H9 (cell line): Measurements from ENCODE around the gene FN1. TPM values are rescaled to one million over a fixed set of nuclear protein-coding genes. Genes with fewer than 3 reads are reported as not detected.

Experiments
- DNase-seq: peaks from one replicate; pipeline ENCODE4 v3.0.0-alpha.2; 2017
- H2AFZ ChIP-seq: one replicate; pipeline ENCODE4 v1.6.1; 2013; ENCODE audit warnings: mild to moderate bottlenecking, low read length, control low read depth, moderate library complexity
- H2AK5ac ChIP-seq: 2 replicates; pipeline ENCODE4 v1.6.1; 2013; ENCODE audit warnings: low read length, control low read depth, mixed read lengths; ENCODE audit not compliant: insufficient read length
- H2BK120ac ChIP-seq: one replicate; pipeline ENCODE4 v1.6.1; 2013; ENCODE audit warnings: low read depth, mild to moderate bottlenecking, low read length, control low read depth, inconsistent platforms; ENCODE audit not compliant: poor library complexity, severe bottlenecking
- H2BK12ac ChIP-seq: 2 replicates; pipeline ENCODE4 v1.6.1; 2013; ENCODE audit warnings: low read length, control low read depth, mixed read lengths, low read depth; ENCODE audit not compliant: insufficient read length
- H2BK15ac ChIP-seq: 2 replicates; pipeline ENCODE4 v1.6.1; 2013; ENCODE audit warnings: low read depth, low read length, control low read depth
- H2BK20ac ChIP-seq: one replicate; pipeline ENCODE4 v1.6.1; 2013; ENCODE audit warnings: low read depth, mild to moderate bottlenecking, low read length, control low read depth, inconsistent platforms; ENCODE audit not compliant: poor library complexity, severe bottlenecking
- H2BK5ac ChIP-seq: 2 replicates; pipeline ENCODE4 v1.6.1; 2013; ENCODE audit warnings: low read length, control low read depth, mixed read lengths; ENCODE audit not compliant: insufficient read length
- H3K14ac ChIP-seq: 2 replicates; pipeline ENCODE4 v1.6.1; 2013; ENCODE audit warnings: low read length, control low read depth; ENCODE audit not compliant: insufficient read depth
- H3K18ac ChIP-seq: 2 replicates; pipeline ENCODE4 v1.6.1; 2013; ENCODE audit warnings: low read depth, mild to moderate bottlenecking, mixed read lengths, low read length, control low read depth; ENCODE audit not compliant: insufficient read length
- H3K23ac ChIP-seq: 2 replicates; pipeline ENCODE4 v1.6.1; 2013; ENCODE audit warnings: low read length, control low read depth, mixed read lengths, low read depth; ENCODE audit not compliant: insufficient read length
- H3K23me2 ChIP-seq: 2 replicates; pipeline ENCODE4 v1.6.1; 2013; ENCODE audit warnings: low read depth, mild to moderate bottlenecking, mixed read lengths, low read length, control low read depth; ENCODE audit not compliant: insufficient read length, poor library complexity, severe bottlenecking
- H3K27ac ChIP-seq: 2 replicates; pipeline ENCODE4 v1.5.1; 2013; ENCODE audit warnings: low read length, control low read depth, mixed read lengths, low read depth; ENCODE audit not compliant: insufficient read length
- H3K27me3 ChIP-seq: 2 replicates; pipeline ENCODE4 v1.6.1; 2013; ENCODE audit warnings: low read length, control low read depth, inconsistent platforms; ENCODE audit not compliant: insufficient read depth
- H3K4ac ChIP-seq: 2 replicates; pipeline ENCODE4 v1.6.1; 2013; ENCODE audit warnings: low read depth, mild to moderate bottlenecking, control low read depth, inconsistent platforms, low read length, moderate library complexity
- H3K4me1 ChIP-seq: 2 replicates; pipeline ENCODE4 v1.6.1; 2013; ENCODE audit warnings: low read length, control low read depth, inconsistent platforms; ENCODE audit not compliant: insufficient read depth
- H3K4me2 ChIP-seq: 2 replicates; pipeline ENCODE4 v1.6.1; 2013; ENCODE audit warnings: low read length, control low read depth, mixed read lengths; ENCODE audit not compliant: insufficient read length, insufficient read depth
- H3K56ac ChIP-seq: 2 replicates; pipeline ENCODE4 v1.6.1; 2013; ENCODE audit warnings: low read depth, mild to moderate bottlenecking, mixed read lengths, low read length, control low read depth; ENCODE audit not compliant: insufficient read length
- H3K79me1 ChIP-seq: 2 replicates; pipeline ENCODE4 v1.6.1; 2013; ENCODE audit warnings: low read depth, mild to moderate bottlenecking, moderate library complexity, low read length, control low read depth, inconsistent platforms; ENCODE audit not compliant: insufficient read depth, poor library complexity, severe bottlenecking
- H3K79me2 ChIP-seq: 2 replicates; pipeline ENCODE4 v1.6.1; 2013; ENCODE audit warnings: low read length, control low read depth, inconsistent platforms; ENCODE audit not compliant: insufficient read depth
- H3K9ac ChIP-seq: 2 replicates; pipeline ENCODE4 v1.6.1; 2013; ENCODE audit warnings: low read length, control low read depth, mixed read lengths; ENCODE audit not compliant: insufficient read length; ENCODE audit errors: extremely low read depth
- H3K9me3 ChIP-seq: one replicate; pipeline ENCODE4 v1.6.1; 2013; ENCODE audit warnings: low read depth, low read length, inconsistent platforms; ENCODE audit not compliant: control insufficient read depth
- H3T11ph ChIP-seq: one replicate; pipeline ENCODE4 v1.6.1; 2013; ENCODE audit warnings: mild to moderate bottlenecking, low read length, control low read depth, inconsistent platforms
- H4K20me1 ChIP-seq: one replicate; pipeline ENCODE4 v1.6.1; 2013; ENCODE audit not compliant: control insufficient read depth, insufficient read length, insufficient read depth
- H4K5ac ChIP-seq: 2 replicates; pipeline ENCODE4 v1.6.1; 2013; ENCODE audit warnings: low read depth, mild to moderate bottlenecking, mixed read lengths, low read length, control low read depth; ENCODE audit not compliant: insufficient read length
- H4K8ac ChIP-seq: replicated peaks from 2 replicates; pipeline ENCODE4 v1.6.1; 2013; ENCODE audit warnings: low read length, control low read depth, mixed read lengths, low read depth; ENCODE audit not compliant: insufficient read length
- H4K91ac ChIP-seq: 2 replicates; pipeline ENCODE4 v1.6.1; 2013; ENCODE audit warnings: low read depth, mild to moderate bottlenecking, moderate library complexity, mixed read lengths, low read length, control low read depth; ENCODE audit not compliant: insufficient read length
- H3K27ac Mint-ChIP-seq, 3 experiments: 2 replicates in 2 of 3; 3 replicates in 1 of 3; pipeline ENCODE4 v1.8.0; 2020 to 2021; ENCODE audit warnings: mixed read lengths in 3 of 3, mild to moderate bottlenecking in 1 of 3, moderate library complexity in 1 of 3
- H3K27me3 Mint-ChIP-seq: 2 replicates; pipeline ENCODE4 v1.8.0; 2021; ENCODE audit warnings: low read depth, mild to moderate bottlenecking, moderate library complexity, mixed read lengths
- H3K36me3 Mint-ChIP-seq, 3 experiments: 2 replicates in 2 of 3; 3 replicates in 1 of 3; pipeline ENCODE4 v1.8.0; 2020 to 2021; ENCODE audit warnings: low read depth in 3 of 3, mixed read lengths in 3 of 3; ENCODE audit not compliant: insufficient read depth in 1 of 3
- H3K4me1 Mint-ChIP-seq, 2 experiments: 2 replicates each; pipeline ENCODE4 v1.8.0; 2020; ENCODE audit warnings: mixed read lengths in 2 of 2
- H3K4me3 Mint-ChIP-seq, 2 experiments: 2 replicates in 1 of 2; 3 replicates in 1 of 2; pipeline ENCODE4 v1.8.0; 2020 to 2021; ENCODE audit warnings: mild to moderate bottlenecking in 2 of 2, mixed read lengths in 2 of 2, moderate library complexity in 1 of 2
- H3K9me3 Mint-ChIP-seq, 2 experiments: 2 replicates in 1 of 2; 3 replicates in 1 of 2; pipeline ENCODE4 v1.8.0; 2020; ENCODE audit warnings: mild to moderate bottlenecking in 2 of 2, mixed read lengths in 2 of 2, moderate library complexity in 1 of 2
- WGBS: extraction: QIAGEN DNeasy Blood & Tissue Kit; methylation state at CpG from one replicate; pipeline ENCODE4 v1.1.7; 2013; ENCODE audit warnings: missing lambda C conversion rate, low lambda C conversion rate, mixed read lengths; ENCODE audit not compliant: insufficient read length; ENCODE audit errors: extremely low coverage; 5-methylcytosine and 5-hydroxymethylcytosine counted together
- total RNA-seq: library from RNA; stranded (reverse); gene quantifications from 2 replicates; pipeline ENCODE4 v1.2.1, GENCODE V29; 2021
- TF ChIP-seq, protein P1 (sequence below): fragments of 200-600 bp; sonication (generic); conservative IDR thresholded peaks from 3 replicates; pipeline ENCODE4 v1.8.0; 2021; ENCODE audit warnings: antibody characterized with exemption, mild to moderate bottlenecking

The FN1 gene
- total RNA-seq, 1 experiment from 2014 or later, result 56.0 TPM

DNA sequence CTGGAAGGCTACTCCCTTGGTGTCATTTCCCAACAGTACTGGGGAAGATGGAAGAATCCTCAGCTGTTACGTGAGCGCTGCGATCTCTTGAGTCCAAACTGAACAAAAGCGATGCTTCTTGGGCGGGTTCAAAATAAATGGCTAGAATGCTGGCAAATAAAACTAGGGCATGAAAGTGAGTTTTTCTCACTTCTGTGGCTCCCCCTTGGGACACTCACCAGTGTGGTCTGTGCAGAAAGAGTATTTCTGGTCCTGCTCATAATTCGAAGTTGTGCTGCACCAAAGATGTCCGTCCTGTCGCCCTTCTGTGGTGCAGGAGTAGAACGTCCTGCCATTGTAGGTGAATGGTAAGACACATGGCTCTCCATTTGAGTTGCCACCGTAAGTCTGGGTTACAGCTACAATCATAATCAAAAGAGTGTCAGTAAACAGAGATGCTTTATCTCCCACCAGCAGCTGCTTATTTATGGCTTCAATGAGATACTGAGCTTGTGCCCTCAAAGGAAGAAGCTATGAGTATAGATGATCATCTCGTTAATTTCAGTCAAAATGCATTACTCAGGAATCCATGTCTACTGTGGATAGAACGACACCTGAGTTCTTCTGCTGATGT, 11.8 kb downstream of the FN1 start:
- no peak overlapping the region for H4K5ac ChIP-seq
- no peak overlapping the region for H3K23ac ChIP-seq
- H2AK5ac ChIP-seq, result no peak overlapping the region
- Mint-ChIP-seq H3K27me3 (no peaks in the 10 kb centered on the region), H3K9me3 (no peaks in the 10 kb centered on the region), H3K36me3 (peaks cover 8 to 44% (median 13%) of the 10 kb centered on the region in 3 experiments; a peak in 6 of 7 replicates), H3K4me1 (no peaks in the 10 kb centered on the region), H3K4me3 (no peak overlapping the region), H3K27ac (no peak overlapping the region)
- H3K18ac ChIP-seq, result no peak overlapping the region
- no peak overlapping the region for H2BK5ac ChIP-seq
- H3K14ac ChIP-seq, result no peak overlapping the region
- H2BK12ac ChIP-seq, result no peak overlapping the region
- no peak overlapping the region for H3K27ac ChIP-seq
- no peak overlapping the region for H2AFZ ChIP-seq
- H3K9me3 ChIP-seq, result no peaks in the 10 kb centered on the region
- no peak overlapping the region for H3K56ac ChIP-seq
- no peak overlapping the region for H3T11ph ChIP-seq
- no peak overlapping the region for H3K9ac ChIP-seq
- H3K79me1 ChIP-seq, result no peaks in the 10 kb centered on the region
- no CpG with 5 or more reads among the region's 12 CpGs for WGBS
- H3K4me2 ChIP-seq, result no peak overlapping the region
- H3K79me2 ChIP-seq, result no peaks in the 10 kb centered on the region
- H4K20me1 ChIP-seq, result no peaks in the 10 kb centered on the region
- H4K91ac ChIP-seq, result no peak overlapping the region
- H4K8ac ChIP-seq, result no peak overlapping the region
- H3K23me2 ChIP-seq, result no peaks in the 10 kb centered on the region
- H2BK20ac ChIP-seq, result no peak overlapping the region
- TF ChIP-seq, protein P1, sequence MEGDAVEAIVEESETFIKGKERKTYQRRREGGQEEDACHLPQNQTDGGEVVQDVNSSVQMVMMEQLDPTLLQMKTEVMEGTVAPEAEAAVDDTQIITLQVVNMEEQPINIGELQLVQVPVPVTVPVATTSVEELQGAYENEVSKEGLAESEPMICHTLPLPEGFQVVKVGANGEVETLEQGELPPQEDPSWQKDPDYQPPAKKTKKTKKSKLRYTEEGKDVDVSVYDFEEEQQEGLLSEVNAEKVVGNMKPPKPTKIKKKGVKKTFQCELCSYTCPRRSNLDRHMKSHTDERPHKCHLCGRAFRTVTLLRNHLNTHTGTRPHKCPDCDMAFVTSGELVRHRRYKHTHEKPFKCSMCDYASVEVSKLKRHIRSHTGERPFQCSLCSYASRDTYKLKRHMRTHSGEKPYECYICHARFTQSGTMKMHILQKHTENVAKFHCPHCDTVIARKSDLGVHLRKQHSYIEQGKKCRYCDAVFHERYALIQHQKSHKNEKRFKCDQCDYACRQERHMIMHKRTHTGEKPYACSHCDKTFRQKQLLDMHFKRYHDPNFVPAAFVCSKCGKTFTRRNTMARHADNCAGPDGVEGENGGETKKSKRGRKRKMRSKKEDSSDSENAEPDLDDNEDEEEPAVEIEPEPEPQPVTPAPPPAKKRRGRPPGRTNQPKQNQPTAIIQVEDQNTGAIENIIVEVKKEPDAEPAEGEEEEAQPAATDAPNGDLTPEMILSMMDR, result no peak
- no peak overlapping the region for H2BK120ac ChIP-seq
- H3K4ac ChIP-seq, result no peak overlapping the region
- no peaks in the 10 kb centered on the region for H3K4me1 ChIP-seq
- H3K27me3 ChIP-seq, result no peaks in the 10 kb centered on the region
- no peak overlapping the region for H2BK15ac ChIP-seq
- DNase-seq, result no peak
